HEK293 (cell line): ENCODE data around the gene ERI3.

Experiments used
- PRDM1 ChIP-seq: fragments of 450-650 bp; formaldehyde crosslinking; IDR thresholded peaks from 2 replicates; pipeline ENCODE4; 2016; ENCODE audit warnings: missing biosample characterization, missing genetic modification characterization
- SETDB1 ChIP-seq: IDR thresholded peaks from one replicate; pipeline ENCODE4 v1.6.1; 2017; ENCODE audit warnings: mild to moderate bottlenecking, low read length, moderate library complexity, mixed read lengths; ENCODE audit not compliant: insufficient read length
- ZBTB21 ChIP-seq: fragments of 450-650 bp; formaldehyde crosslinking; IDR thresholded peaks from 2 replicates; pipeline ENCODE4 v1.5.1; 2017; ENCODE audit warnings: missing biosample characterization, missing genetic modification characterization
- ZEB2 ChIP-seq: fragments of 450-650 bp; formaldehyde crosslinking; IDR thresholded peaks from 2 replicates; pipeline ENCODE4 v1.5.1; 2016; ENCODE audit warnings: missing biosample characterization, missing genetic modification characterization
- ZNF341 ChIP-seq: fragments of 450-650 bp; formaldehyde crosslinking; IDR thresholded peaks from 2 replicates; pipeline ENCODE4; 2016; ENCODE audit warnings: low read depth, missing biosample characterization, missing genetic modification characterization
- ZNF521 ChIP-seq: fragments of 450-650 bp; formaldehyde crosslinking; IDR thresholded peaks from 2 replicates; pipeline ENCODE4 v1.5.1; 2017; ENCODE audit warnings: missing biosample characterization, mild to moderate bottlenecking, missing genetic modification characterization
- ZNF660 ChIP-seq: fragments of 450-650 bp; IDR thresholded peaks from 2 replicates; pipeline ENCODE4 v1.5.1; 2018; ENCODE audit warnings: missing biosample characterization, mild to moderate bottlenecking, missing genetic modification characterization
- ZNF701 ChIP-seq: fragments of 450-650 bp; formaldehyde crosslinking; IDR thresholded peaks from 2 replicates; pipeline ENCODE4 v1.5.1; 2016; ENCODE audit warnings: missing biosample characterization, missing genetic modification characterization
- ZNF768 ChIP-seq: fragments of 450-650 bp; formaldehyde crosslinking; IDR thresholded peaks from 2 replicates; pipeline ENCODE4 v1.5.1; 2018; ENCODE audit warnings: missing biosample characterization, mild to moderate bottlenecking, missing genetic modification characterization
- TF ChIP-seq, protein P1 (sequence below): sonication (generic); formaldehyde crosslinking; IDR thresholded peaks from 2 replicates; pipeline ENCODE4 v1.8.1; 2022; ENCODE audit warnings: mild to moderate bottlenecking, moderate library complexity, missing genetic modification reagents
- TF ChIP-seq, protein P2 (sequence below): fragments of 450-650 bp; formaldehyde crosslinking; IDR thresholded peaks from 2 replicates; pipeline ENCODE4 v1.5.1; 2016; ENCODE audit warnings: missing biosample characterization, missing genetic modification characterization
- TF ChIP-seq, protein P3 (sequence below): fragments of 450-650 bp; formaldehyde crosslinking; IDR thresholded peaks from 2 replicates; pipeline ENCODE4 v1.5.1; 2016; ENCODE audit warnings: missing biosample characterization, missing genetic modification characterization
- TF ChIP-seq, protein P4 (sequence below): fragments of 450-650 bp; formaldehyde crosslinking; IDR thresholded peaks from 2 replicates; pipeline ENCODE4 v1.5.1; 2016; ENCODE audit warnings: missing biosample characterization, missing genetic modification characterization, borderline replicate concordance
- TF ChIP-seq, protein P5 (sequence below): fragments of 450-650 bp; formaldehyde crosslinking; IDR thresholded peaks from 2 replicates; pipeline ENCODE4 v1.5.1; 2016; ENCODE audit warnings: missing biosample characterization, missing genetic modification characterization

DNA sequence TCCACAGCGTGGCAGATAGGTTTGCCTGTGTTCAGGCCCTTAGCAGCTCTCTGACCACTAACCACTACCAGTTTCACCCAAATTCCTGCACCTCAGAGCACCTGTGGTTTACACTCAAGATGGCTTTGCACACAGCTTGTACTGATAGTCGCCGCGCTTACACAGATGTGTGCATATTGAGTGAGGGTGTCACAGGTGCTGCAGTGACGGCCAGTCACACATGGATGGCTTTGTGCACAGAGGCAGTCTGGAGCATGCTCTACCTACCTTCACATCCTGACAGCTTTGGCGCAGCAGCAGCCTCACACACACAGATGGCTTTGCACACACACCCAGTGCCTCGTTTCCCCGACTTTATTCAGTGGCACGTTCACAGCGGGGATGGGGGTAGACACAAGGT lies 134.3 kb downstream of the ERI3 start:
- TF ChIP-seq ZNF701 (tag by site-specific recombination) = no peak
- TF ChIP-seq ZEB2 (tag by site-specific recombination) = no peak
- no peak for TF ChIP-seq ZNF660 (tag by site-specific recombination)
- TF ChIP-seq, protein P1, sequence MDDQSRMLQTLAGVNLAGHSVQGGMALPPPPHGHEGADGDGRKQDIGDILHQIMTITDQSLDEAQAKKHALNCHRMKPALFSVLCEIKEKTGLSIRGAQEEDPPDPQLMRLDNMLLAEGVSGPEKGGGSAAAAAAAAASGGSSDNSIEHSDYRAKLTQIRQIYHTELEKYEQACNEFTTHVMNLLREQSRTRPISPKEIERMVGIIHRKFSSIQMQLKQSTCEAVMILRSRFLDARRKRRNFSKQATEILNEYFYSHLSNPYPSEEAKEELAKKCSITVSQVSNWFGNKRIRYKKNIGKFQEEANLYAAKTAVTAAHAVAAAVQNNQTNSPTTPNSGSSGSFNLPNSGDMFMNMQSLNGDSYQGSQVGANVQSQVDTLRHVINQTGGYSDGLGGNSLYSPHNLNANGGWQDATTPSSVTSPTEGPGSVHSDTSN (CRISPR knock-in tag) = no peak
- no peak for TF ChIP-seq ZNF341 (tag by site-specific recombination)
- no peak for TF ChIP-seq ZNF768 (tag by site-specific recombination)
- TF ChIP-seq, protein P2, sequence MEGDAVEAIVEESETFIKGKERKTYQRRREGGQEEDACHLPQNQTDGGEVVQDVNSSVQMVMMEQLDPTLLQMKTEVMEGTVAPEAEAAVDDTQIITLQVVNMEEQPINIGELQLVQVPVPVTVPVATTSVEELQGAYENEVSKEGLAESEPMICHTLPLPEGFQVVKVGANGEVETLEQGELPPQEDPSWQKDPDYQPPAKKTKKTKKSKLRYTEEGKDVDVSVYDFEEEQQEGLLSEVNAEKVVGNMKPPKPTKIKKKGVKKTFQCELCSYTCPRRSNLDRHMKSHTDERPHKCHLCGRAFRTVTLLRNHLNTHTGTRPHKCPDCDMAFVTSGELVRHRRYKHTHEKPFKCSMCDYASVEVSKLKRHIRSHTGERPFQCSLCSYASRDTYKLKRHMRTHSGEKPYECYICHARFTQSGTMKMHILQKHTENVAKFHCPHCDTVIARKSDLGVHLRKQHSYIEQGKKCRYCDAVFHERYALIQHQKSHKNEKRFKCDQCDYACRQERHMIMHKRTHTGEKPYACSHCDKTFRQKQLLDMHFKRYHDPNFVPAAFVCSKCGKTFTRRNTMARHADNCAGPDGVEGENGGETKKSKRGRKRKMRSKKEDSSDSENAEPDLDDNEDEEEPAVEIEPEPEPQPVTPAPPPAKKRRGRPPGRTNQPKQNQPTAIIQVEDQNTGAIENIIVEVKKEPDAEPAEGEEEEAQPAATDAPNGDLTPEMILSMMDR = no peak
- no peak for TF ChIP-seq ZNF521 (tag by site-specific recombination)
- TF ChIP-seq, protein P3, sequence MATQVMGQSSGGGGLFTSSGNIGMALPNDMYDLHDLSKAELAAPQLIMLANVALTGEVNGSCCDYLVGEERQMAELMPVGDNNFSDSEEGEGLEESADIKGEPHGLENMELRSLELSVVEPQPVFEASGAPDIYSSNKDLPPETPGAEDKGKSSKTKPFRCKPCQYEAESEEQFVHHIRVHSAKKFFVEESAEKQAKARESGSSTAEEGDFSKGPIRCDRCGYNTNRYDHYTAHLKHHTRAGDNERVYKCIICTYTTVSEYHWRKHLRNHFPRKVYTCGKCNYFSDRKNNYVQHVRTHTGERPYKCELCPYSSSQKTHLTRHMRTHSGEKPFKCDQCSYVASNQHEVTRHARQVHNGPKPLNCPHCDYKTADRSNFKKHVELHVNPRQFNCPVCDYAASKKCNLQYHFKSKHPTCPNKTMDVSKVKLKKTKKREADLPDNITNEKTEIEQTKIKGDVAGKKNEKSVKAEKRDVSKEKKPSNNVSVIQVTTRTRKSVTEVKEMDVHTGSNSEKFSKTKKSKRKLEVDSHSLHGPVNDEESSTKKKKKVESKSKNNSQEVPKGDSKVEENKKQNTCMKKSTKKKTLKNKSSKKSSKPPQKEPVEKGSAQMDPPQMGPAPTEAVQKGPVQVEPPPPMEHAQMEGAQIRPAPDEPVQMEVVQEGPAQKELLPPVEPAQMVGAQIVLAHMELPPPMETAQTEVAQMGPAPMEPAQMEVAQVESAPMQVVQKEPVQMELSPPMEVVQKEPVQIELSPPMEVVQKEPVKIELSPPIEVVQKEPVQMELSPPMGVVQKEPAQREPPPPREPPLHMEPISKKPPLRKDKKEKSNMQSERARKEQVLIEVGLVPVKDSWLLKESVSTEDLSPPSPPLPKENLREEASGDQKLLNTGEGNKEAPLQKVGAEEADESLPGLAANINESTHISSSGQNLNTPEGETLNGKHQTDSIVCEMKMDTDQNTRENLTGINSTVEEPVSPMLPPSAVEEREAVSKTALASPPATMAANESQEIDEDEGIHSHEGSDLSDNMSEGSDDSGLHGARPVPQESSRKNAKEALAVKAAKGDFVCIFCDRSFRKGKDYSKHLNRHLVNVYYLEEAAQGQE (tag by site-specific recombination) = no peak
- TF ChIP-seq SETDB1 = no peak
- TF ChIP-seq ZBTB21 = no peak
- no peak for TF ChIP-seq PRDM1
- TF ChIP-seq, protein P4, sequence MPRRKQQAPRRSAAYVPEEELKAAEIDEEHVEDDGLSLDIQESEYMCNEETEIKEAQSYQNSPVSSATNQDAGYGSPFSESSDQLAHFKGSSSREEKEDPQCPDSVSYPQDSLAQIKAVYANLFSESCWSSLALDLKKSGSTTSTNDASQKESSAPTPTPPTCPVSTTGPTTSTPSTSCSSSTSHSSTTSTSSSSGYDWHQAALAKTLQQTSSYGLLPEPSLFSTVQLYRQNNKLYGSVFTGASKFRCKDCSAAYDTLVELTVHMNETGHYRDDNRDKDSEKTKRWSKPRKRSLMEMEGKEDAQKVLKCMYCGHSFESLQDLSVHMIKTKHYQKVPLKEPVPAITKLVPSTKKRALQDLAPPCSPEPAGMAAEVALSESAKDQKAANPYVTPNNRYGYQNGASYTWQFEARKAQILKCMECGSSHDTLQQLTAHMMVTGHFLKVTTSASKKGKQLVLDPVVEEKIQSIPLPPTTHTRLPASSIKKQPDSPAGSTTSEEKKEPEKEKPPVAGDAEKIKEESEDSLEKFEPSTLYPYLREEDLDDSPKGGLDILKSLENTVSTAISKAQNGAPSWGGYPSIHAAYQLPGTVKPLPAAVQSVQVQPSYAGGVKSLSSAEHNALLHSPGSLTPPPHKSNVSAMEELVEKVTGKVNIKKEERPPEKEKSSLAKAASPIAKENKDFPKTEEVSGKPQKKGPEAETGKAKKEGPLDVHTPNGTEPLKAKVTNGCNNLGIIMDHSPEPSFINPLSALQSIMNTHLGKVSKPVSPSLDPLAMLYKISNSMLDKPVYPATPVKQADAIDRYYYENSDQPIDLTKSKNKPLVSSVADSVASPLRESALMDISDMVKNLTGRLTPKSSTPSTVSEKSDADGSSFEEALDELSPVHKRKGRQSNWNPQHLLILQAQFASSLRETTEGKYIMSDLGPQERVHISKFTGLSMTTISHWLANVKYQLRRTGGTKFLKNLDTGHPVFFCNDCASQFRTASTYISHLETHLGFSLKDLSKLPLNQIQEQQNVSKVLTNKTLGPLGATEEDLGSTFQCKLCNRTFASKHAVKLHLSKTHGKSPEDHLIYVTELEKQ = no peak
- TF ChIP-seq, protein P5, sequence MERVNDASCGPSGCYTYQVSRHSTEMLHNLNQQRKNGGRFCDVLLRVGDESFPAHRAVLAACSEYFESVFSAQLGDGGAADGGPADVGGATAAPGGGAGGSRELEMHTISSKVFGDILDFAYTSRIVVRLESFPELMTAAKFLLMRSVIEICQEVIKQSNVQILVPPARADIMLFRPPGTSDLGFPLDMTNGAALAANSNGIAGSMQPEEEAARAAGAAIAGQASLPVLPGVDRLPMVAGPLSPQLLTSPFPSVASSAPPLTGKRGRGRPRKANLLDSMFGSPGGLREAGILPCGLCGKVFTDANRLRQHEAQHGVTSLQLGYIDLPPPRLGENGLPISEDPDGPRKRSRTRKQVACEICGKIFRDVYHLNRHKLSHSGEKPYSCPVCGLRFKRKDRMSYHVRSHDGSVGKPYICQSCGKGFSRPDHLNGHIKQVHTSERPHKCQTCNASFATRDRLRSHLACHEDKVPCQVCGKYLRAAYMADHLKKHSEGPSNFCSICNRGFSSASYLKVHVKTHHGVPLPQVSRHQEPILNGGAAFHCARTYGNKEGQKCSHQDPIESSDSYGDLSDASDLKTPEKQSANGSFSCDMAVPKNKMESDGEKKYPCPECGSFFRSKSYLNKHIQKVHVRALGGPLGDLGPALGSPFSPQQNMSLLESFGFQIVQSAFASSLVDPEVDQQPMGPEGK = no peak
